DMS53 treated with DMSO at 0.1 percent for 48 hours (cell line): ENCODE data around the gene MIER2.
"Not testable (repeated sequence)": the region's sequence is repeated elsewhere in the genome, so short reads cannot be mapped to it uniquely, and the experiment has no call there.

Experiments used
- DNase-seq: peaks from one replicate; lab custom pipeline; 2025; ENCODE audit not compliant: unreplicated experiment; lab: John Stamatoyannopoulos, UW

MIER2 gene

DNA sequence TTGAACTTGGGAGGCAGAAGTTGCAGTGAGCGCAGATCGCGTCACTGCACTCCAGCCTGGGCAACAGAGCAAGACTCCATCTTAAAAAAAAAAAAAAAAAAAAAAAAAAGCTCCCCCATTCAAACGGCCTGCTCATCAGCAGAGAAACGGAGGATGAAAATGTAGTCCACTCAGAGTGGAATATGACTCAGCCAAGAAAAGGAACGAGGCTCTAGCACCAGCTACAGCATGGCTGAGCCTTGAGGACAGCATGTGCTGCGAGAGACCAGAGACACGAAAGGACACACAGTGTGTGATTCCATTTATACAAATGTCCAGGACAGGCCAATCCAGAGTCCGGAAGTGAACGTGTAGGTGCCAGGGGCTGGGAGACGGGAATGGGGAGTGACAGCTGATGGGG is 18.1 kb upstream of the MIER2 start:
- no peak for DNase-seq

DNA sequence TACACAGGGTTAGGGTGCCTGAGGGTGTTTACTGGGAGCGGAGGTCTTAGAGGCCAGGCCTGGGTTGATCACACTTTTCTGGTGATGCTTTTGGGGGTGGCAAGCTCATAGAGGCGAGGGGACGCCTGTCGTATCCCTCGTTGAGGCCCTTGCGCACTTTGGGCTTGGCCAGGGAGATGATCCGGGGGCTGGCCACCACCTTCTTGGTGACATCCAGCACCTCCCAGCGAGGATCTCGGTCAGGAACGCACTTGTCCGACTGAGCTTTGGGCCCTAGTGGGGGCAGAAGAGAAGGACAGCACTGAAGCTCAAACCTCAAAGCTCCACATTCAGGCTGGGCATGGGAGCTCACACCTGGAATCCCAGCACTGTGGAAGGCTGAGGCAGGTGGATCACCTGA is 17.6 kb upstream of the MIER2 start:
- no peak for DNase-seq

DNA sequence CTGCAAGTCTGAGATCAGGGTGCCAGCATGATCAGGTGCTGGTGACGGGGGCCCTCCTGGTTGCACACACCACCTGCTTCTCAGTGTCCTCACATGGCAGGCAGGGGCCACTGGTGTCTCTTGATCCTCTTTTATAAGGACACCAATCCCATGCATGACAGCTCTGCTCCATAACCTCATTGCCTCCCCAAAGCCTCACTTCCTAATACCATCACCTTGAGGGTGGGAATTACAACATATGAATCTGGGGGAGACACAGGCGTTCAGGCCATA is 15.0 kb upstream of the MIER2 start:
- no peak for DNase-seq

DNA sequence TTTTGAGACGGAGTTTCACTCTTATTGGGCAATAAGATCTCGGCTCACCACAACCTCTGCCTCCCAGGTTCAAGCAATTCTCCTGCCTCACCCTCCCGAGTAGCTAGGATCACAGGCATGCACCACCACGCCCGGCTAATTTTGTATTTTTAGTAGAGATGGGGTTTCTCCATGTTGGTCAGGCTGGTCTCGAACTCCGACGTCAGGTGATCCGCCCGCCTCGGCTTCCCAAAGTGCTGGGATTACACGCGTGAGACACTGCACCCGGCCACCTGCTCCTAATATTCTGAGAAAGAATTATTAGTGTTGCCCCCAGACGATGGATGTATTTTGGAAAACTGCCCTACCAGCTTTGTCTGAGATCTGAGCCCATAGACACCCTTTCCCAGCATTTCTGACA is 10.9 kb upstream of the MIER2 start:
- not testable (repeated sequence) for DNase-seq

DNA sequence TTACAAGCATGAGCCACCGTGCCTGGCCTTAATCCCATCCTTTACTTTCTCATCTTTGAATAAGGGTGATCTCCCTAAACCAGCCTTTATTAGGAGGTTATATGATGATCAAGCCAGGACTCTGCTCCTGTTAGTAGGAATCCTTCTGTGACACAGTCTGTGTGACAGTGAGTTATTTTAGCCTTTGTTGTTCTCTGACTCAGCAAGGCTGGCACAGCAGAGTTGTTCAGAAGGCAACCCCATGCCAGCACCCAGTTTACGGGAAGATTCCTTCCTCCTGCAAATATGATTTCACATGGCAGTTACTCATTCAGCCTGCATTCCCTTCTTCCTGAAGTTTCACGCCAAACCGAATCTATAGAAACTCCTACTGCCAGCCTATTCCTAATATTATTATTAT is 10.5 kb upstream of the MIER2 start:
- no peak for DNase-seq

DNA sequence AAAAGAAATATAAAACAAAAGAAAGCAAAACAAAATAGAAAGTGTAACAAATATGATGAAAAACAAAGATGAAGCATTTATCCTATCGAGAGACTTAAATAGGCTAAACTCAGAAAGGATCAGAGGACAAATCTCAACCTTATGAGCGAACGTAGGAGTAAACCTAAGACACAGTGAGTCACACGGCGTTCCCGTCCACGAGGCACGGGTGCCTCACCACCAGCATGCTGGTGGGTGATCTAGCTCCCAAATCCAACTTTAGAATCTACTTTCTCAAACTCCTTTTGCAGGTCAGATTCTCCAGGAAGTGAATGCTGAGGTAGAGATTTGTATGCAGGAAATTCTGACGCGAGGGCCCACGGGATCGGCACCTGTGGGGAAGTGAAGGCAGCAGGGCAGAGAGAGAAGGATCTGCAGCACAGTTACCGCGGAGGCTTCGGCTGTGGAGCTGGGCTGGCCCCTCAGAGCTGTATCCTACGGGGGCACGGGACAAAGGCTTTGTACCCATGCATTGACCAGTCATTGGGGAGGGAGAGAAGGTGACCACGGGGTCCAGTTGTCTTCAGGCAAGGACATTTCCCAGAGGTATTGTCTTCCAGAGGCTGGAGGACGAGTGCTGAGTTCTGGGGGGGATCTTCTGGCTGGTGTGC is 7.5 kb upstream of the MIER2 start:
- no peak for DNase-seq

DNA sequence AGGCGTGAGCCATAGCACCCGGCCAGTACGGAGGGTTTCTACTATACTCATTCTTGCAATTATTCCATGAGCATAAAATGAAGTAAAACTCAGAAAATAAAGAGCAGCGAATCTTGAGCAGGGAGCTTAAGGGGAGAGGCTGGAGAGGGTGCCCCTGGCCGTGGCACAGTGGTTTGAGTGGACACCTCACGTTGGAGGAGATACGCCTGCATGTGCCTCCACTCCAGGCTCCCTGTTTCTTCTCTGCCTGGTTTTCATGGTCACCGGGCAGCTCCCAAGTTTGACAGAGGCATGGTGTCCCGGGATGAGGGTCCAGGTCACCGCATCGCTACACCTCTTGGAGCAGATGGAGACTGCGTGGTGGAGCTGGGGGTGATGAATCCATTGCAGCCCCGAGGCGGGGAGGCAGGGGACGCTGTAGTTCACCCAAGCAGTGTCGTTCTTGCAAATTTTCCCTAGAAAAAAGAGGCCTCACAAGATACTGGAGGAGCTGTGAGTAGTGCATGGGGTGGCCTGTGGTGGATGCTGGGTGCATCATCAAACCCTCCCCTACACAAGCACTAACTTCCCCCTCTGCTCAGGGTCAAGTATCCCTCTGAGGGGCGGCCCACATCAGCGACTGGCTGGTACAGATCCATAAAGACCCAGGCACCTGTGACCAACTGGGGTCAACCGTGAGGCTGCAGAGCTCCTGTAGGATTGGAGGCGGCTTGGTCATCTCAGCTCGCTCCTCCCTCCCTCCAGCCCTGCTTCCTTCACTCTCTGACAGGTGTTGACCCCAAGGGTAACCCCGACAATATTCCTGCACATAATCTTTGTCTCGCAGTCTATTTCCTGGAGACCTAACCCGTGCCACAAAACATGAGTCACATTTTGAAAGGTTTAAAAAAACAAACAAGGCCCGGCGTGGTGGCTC is 3.6 kb upstream of the MIER2 start:
- DNase-seq = no peak

DNA sequence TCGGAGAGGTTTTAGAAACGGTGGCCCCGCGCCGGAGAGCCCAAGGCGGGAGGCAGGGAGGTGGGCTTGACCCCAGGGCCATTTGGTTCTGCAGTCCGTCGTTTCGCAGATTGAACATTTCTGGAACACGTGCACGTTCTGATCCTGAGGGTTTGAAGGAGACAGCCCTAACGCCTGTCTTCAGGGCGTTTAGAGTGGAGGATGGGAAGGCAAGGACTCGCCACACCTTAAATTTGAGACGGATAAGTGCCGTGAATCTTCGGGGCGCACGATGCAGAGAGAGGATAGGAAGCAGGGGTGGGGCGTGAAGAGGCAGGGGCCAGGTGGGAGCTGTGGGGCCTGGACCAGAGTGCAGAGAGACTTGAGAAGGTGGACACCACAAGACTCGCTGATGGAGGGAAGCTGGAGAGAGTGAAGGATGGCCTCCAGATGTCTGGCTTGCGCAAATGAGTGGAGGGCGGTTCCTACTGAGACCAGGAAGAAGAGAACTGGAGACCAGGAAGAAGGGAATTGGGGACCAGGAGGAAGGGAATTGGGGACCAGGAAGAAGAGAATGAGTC is 804 bp upstream of the MIER2 start:
- DNase-seq = no peak

DNA sequence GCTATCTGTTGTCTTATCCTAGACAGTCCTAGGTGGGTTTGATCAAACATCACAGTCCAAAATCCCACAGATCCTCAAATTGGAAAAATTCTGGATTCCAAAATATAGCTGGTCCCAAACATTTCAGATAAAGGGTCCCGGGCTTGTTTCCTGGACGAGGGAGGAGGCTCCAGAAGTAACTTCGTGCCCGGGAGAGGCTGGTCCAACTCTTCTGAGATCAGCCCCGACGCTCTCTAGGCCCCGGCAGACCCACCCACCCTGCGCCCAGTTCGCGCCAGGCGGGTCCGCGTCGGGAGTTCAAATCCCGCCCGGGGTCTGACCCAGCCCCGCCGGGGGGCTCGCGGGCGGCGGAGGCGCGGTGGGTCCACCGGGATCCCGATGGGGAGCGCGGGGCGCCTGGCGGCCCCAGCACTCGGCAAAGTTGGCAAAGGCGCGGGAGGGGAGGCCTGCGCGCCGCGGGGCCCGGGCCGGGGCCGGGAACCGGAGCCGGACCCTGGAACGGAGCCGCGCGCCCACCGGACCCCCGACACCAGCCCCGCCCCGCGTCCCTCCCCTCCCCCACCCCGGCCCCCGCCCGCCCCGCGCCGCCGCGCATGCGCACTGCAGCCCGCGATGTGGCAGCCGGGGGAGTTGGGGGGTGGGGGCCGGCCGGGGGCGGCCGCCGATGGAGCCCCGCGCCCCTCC is 513 bp downstream of the MIER2 start:
- DNase-seq = no peak

DNA sequence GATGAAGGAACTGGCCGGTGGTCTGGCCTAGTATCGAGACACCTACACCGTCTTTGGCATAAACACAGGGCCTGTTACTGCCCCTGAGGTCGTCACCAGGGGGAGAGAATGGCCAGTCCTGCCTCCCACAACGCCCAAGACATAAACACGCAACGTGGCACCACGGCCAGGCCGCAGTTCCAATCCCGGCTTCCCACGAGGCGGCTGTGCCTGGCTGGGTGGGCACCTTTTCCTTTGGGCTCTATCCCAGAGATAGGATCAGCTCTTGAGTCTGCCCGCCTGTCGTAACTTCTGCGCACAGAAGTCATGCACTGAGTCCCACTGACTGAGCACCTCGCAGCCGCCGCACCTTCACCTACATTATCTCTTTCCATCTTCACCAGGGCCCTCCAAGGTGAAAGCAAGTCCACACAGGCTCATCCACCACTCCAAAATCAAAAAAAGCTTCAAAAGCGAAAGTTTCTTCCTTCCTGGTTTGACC is 1.1 kb downstream of the MIER2 start:
- DNase-seq = no peak

DNA sequence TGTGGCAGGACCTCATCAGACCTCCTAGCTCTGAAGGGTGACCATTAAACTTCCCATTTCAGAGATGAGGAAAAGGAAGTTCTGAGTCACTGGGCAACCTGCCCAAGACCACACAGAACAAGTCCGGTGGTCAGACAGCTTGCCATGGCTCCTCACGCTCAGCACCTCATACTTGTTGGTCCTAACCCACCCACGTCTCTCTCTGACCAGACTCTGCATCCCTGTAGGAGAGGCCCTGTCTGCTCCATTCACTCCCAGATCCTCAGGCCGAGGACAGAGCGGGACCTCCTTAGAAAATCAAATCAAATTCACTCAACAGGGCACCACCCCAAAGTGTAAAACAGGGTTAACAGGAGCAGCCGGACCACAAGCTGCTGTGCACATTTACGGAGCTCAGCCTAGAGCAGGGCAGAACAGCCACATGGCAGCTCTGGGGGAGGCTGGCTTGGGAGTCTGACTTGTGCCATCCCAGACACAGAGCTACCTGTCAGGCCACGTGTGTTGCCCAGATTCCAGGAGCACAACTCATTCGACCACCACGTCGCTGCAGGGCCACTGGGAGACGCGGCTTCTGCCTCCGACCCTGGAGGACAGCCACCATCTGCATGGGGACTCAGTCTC is 1.7 kb downstream of the MIER2 start:
- no peak for DNase-seq

DNA sequence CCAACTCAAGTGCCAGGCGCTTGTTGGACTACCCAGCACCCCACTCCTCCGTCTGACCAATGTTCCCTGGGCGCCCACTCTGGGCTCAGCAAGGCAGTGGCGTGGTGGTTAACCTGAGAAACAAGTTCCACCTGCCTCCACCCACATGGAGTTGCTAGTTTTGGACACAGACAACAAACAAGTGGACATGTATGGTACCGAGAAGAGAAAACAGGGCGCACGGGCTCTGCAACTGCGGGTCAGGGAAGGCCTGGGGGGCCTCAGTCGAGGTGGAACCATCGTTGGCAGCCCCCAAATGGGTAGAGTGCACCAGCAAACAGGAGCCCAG is 2.5 kb downstream of the MIER2 start:
- no peak for DNase-seq

DNA sequence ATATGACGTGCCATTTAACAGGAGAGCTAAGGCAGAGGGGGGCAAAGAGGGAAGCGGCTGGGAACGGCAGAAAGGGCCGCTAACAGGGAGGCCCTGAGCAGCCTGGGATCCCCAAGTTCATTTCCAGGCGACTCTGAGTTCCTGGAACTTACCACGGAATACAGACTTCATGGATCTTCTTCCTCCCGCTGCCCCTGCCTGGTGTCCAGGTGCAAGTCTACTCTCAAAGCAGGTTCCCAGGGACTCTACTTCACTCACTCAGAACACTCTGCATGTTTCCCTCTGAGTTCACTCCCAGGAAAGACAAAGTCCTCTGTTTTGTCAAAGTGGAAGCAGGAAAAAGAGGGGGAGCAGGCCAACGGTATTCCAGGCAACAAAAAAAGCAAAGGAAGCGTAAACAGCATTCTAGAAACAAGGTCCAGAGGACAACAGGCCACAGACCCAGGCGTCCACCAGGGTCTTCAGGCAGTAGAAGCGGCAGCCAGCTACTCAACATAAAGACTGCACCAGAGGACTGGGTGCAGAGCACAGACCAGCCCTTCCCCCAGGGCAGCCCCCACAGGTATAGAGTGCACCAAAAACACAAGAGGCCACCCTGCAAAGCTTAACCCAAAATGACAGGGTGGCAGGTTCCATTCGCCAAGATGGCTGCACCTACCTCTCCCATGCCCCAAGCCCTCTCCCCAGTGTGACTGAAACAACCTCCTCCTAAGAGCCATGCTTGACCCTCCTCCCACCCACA is 3.0 kb downstream of the MIER2 start:
- no peak for DNase-seq

DNA sequence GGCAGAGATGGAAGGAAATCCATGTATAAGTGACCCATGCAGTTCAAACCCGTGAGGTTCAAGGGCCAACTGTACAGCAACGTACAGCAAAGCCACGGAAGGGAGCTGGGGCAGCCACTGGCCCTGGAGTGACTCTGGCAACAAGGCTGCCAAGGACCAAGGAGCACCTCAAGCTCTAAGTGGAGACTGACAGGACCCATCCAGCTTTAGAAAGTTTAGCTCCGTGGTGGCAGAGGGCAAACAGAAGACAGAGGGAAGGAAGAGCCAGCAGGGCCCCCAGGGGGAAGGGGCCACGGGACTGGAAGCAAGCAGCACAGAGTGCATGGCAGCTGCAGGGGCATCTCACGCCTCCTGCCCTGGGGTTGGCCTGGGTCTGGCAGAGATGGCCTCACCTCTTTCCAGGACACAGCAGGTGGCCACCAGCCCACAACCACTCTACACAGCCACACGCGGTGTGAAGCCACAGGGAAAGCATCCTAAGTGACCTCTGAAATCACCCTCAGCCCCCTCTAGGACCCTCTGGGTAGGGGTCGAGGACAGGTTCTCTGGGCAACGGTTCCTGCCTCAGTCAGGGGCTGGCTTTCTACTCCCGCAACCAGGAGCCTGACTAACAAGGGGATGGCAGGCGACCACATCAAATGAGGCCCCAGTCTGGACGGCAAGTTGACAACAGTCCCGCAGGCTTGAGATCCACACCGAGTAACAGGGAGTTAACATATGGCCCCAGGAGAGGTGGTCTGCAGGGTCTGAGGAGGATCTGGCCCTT is 3.8 kb downstream of the MIER2 start:
- no peak for DNase-seq

DNA sequence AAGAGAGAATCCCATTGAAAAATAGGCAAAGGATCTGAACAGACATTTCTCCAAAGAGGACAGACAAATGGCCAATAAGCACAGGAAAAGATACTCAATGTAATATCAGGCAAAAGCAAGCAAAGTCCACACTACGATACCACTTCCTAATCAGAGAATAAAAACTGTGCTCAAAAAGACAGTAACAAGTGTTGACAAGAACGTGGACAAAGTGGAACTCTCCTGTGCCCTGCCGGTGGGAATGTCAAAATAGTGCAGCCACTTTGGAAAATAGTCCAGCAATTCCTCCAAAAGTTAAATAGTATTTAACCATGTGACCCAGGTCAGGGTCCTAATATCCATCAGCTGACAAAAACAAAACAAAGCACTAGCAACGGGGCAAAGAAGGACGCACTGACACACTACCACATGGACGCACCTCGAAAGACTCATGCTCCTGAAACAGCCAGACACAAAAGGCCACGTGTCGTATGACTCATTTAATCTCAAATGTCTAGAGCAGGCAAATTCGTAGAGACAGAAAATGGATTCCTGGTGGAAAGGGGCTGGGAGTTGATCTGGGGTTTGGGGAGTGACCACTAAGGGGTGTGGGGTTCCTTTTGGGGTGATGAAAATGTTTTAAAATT is 5.2 kb downstream of the MIER2 start:
- no peak for DNase-seq

DNA sequence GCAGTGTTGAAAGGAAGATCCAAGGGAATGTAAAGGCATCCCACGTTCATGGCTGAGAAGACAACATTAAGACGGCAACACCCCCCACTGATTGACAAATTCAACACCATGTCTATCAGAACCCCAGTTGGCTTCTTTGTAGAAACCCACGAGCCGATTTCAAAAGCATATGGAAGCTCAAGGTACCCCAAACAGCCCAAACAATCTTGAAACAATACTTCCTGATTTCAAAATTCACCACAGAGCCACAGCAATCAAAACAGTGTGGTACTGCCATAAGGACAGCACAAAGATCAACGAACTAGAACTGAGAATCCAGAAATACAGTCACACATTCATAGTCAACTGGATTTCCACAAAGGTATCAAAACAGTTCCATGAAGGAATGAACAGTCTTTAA is 6.2 kb downstream of the MIER2 start:
- DNase-seq = no peak

DNA sequence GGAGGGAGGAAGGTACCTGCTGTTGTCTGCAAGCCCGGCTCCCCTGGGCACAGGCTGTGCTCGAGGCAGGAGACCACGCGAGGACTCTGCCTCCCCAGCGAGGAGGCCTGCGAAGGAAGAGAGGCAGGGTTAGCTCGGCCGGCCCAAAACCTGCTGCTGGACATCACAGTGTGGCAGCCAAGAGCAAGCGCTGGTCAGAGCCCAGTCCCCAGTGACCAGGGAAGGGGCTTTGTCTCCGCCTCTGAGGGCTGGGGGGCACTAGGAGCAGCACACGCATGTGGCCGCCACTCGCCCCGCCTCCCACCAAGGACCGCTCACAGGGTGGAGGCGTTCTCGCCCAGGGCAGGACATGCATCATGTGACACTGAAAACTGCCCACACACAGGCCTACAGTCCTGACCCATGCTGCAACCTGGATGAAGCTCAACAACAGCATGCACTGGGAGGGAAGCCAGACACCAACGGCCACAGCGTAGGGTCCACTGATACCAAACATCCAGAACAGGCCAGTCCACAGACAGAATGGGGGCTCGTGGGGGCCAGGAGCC is 8.5 kb downstream of the MIER2 start:
- DNase-seq = no peak

DNA sequence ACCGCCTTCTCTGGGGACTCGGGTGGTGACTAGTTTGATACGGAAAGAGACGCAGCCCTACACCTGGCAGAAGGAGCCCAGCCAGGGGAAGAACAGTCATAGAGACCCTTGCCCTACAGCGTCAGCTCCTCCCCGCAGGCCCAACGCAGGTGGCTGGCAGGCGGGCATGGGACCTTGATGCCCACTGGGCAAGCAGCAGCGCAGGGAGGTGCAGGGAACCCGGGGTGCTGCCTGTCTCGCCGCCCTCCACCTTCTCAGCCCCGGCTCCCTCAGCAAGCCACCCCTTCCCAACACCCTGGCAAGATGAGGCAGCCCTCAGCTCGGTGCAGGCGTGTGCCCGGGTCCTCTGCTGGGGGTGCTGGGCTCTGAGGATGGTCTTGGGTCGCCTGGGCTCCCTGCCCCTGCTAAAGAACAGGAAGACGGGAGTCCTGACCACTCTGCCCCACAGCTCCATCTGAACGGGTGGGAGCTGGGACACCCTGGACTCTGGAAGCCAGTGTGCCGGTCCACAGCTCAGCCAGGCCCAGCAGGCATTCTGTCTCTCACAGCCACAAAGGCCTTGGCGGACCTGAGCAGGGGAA is 9.0 kb downstream of the MIER2 start:
- no peak for DNase-seq

DNA sequence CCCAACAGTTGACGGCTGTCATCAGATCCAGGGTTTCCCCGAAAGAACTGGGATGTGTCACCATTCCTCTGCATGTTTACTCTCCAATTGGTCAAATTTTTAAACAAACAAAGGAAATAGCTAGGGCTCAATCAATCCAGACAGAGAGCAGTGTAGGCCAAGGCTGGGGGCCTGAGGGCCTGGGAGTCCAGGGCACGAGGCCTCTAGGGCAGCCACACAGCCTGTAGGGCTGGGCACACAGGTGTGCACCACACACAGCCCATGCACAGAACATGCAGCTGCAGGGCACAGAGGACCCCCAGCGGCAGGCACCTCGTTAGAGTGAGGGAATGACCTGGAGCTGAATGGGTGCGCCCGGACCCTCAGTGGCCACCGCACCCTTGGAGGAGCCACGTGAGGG is 9.5 kb downstream of the MIER2 start:
- DNase-seq = no peak
